GM12891 (cell line): ENCODE measurements around the gene TMC2.
A peak's percentile ranks its signal among the peaks of the same experiment; 100 is the strongest.

Experiments
- DNase-seq: peaks from one replicate; pipeline ENCODE4 v3.0.0; 2011; ENCODE audit warnings: low spot score; ENCODE audit not compliant: insufficient read length
- FAIRE-seq: peaks from 2 replicates; lab custom pipeline; 2011; peaks lifted over from hg19 to GRCh38; lab: Jason Lieb, UNC
- PAX5 ChIP-seq: IDR thresholded peaks from 2 replicates; pipeline ENCODE4 v1.6.1; 2011; ENCODE audit warnings: low read length, moderate library complexity, mild to moderate bottlenecking; ENCODE audit not compliant: insufficient read depth, severe bottlenecking
- POLR2A ChIP-seq: IDR thresholded peaks from 2 replicates; pipeline ENCODE4 v1.6.1; 2011; ENCODE audit warnings: low read depth, low read length, control low read depth
- POLR2AphosphoS5 ChIP-seq: IDR thresholded peaks from 2 replicates; pipeline ENCODE4 v1.6.1; 2011; ENCODE audit warnings: low read depth, low read length, control low read depth
- POU2F2 ChIP-seq: IDR thresholded peaks from 2 replicates; pipeline ENCODE4 v1.6.1; 2011; ENCODE audit warnings: low read depth, mild to moderate bottlenecking, control low read depth, low read length, moderate library complexity
- SPI1 ChIP-seq: IDR thresholded peaks from 2 replicates; pipeline ENCODE4 v1.6.1; 2011; ENCODE audit warnings: low read depth, low read length, control low read depth
- TAF1 ChIP-seq: IDR thresholded peaks from 2 replicates; pipeline ENCODE4 v1.6.1; 2011; ENCODE audit warnings: low read depth, low read length, control low read depth

Gene TMC2

GRCh38 chr20:2603816-2604505, 67.6 kb downstream of the TMC2 start:
- DNase-seq (no peak), FAIRE-seq (no peak)
- no peak for TF ChIP-seq POLR2A
- TF ChIP-seq TAF1: no peak
- no peak for TF ChIP-seq POLR2AphosphoS5
- no peak for TF ChIP-seq POU2F2
- no peak for TF ChIP-seq PAX5
- no peak for TF ChIP-seq SPI1

GRCh38 chr20:2604506-2604835, 68.1 kb downstream of the TMC2 start:
- TF ChIP-seq TAF1: no peak
- TF ChIP-seq SPI1: no peak
- no peak for TF ChIP-seq POLR2AphosphoS5
- TF ChIP-seq POLR2A: no peak
- no peak for TF ChIP-seq POU2F2
- no peak for TF ChIP-seq PAX5
- FAIRE-seq: no peak
- DNase-seq: no peak

GRCh38 chr20:2606507-2607006, 70.2 kb downstream of the TMC2 start:
- TF ChIP-seq POLR2AphosphoS5: no peak
- TF ChIP-seq TAF1: no peak
- no peak for TF ChIP-seq PAX5
- no peak for TF ChIP-seq POLR2A
- no peak for TF ChIP-seq POU2F2
- TF ChIP-seq SPI1: no peak
- no peak for FAIRE-seq
- no peak for DNase-seq

- FAIRE-seq: no peak
- TF ChIP-seq SPI1: no peak
- no peak for TF ChIP-seq PAX5
- TF ChIP-seq POU2F2: no peak
- no peak for TF ChIP-seq POLR2A
- TF ChIP-seq POLR2AphosphoS5: no peak
- TF ChIP-seq TAF1: no peak
These were observed 74.0 kb downstream of the TMC2 start for GRCh38 chr20:2610326-2610725.

GRCh38 chr20:2610941-2611720, 74.8 kb downstream of the TMC2 start:
- TF ChIP-seq POU2F2: no peak
- TF ChIP-seq PAX5: no peak
- TF ChIP-seq POLR2AphosphoS5: no peak
- TF ChIP-seq SPI1: no peak
- no peak for TF ChIP-seq TAF1
- TF ChIP-seq POLR2A: no peak
- FAIRE-seq (no peak), DNase-seq (no peak)

More at GRCh38 chr20:2610326-2610725, 74.0 kb downstream of the TMC2 start:
- no peak for DNase-seq

GRCh38 chr20:2612073-2612472, 75.7 kb downstream of the TMC2 start:
- TF ChIP-seq POU2F2 (no peak), POLR2AphosphoS5 (no peak), POLR2A (no peak), TAF1 (no peak), PAX5 (no peak), SPI1 (no peak)
- no peak for DNase-seq

GRCh38 chr20:2616634-2617033, 80.3 kb downstream of the TMC2 start:
- DNase-seq (no peak), FAIRE-seq (no peak)
- TF ChIP-seq POLR2AphosphoS5 (no peak), TAF1 (no peak), POU2F2 (no peak), POLR2A (no peak), PAX5 (no peak), SPI1 (no peak)

More at GRCh38 chr20:2612073-2612472, 75.7 kb downstream of the TMC2 start:
- FAIRE-seq: no peak

- peak; percentile 72 for FAIRE-seq
- peak; percentile 19 for DNase-seq
- TF ChIP-seq SPI1 (peak; percentile 93), PAX5 (no peak)
These were observed 80.8 kb downstream of the TMC2 start for GRCh38 chr20:2617099-2617714.

GRCh38 chr20:2618815-2619214, 82.4 kb downstream of the TMC2 start:
- TF ChIP-seq POU2F2 (no peak), TAF1 (no peak), PAX5 (no peak), POLR2AphosphoS5 (no peak), POLR2A (no peak), SPI1 (no peak)
- no peak for FAIRE-seq
- no peak for DNase-seq

GRCh38 chr20:2619337-2619736, 83.0 kb downstream of the TMC2 start:
- DNase-seq: no peak
- FAIRE-seq: no peak
- TF ChIP-seq PAX5: no peak
- TF ChIP-seq TAF1: no peak
- no peak for TF ChIP-seq POLR2AphosphoS5
- no peak for TF ChIP-seq SPI1
- TF ChIP-seq POU2F2: no peak
- TF ChIP-seq POLR2A: no peak
